ENCODE data around the gene PCCA.
"Not testable (repeated sequence)": the region's sequence is repeated elsewhere in the genome, so short reads cannot be mapped to it uniquely, and the experiment has no call there.

Gene PCCA

DNA sequence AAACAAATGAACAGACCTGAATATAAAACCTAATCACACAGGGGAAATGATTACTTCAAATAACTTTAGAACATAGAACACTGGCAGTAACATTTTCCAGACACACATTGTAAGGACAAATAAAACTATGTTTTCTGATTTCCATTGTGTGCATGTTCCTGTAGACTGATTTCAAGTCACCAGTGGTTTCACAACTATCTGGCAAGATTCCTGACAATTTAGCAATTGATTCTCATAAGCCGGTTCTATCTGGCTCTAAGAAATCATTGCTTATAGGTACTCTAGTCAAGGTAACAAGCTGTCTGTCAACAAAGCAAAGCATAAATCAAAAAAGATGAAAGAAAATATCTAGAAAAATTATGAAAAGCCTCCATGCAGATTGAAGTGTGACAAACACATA is 19.6 kb upstream of the PCCA start:
- Histone ChIP-seq H3K9me3 (ENCODE audit: insufficient read depth, low read length) (no peaks in the 10 kb centered on the region), H3K27ac (ENCODE audit: low read depth, low read length) (no peak overlapping the region), H3K4me2 (ENCODE audit: low read depth, low read length, poor library complexity, severe bottlenecking) (no peak overlapping the region), H3K4me3 (ENCODE audit: insufficient read depth, low read length, poor library complexity, severe bottlenecking) (no peak overlapping the region), H3K9me2 (replicated peaks; ENCODE audit: insufficient read depth, low read length) (no peaks in the 10 kb centered on the region), H3K9ac (ENCODE audit: low read length) (no peak overlapping the region), H3K79me2 (ENCODE audit: insufficient read depth, low read length) (no peaks in the 10 kb centered on the region), H3K36me3 (ENCODE audit: low read length) (no peaks in the 10 kb centered on the region), H3K27me3 (ENCODE audit: low read length) (no peaks in the 10 kb centered on the region), H4K20me1 (ENCODE audit: low read depth, low read length) (no peaks in the 10 kb centered on the region), H3F3A (ENCODE audit: insufficient read depth) (no peaks in the 10 kb centered on the region), H2AFZ (ENCODE audit: low read depth, low read length, severe bottlenecking) (no peak overlapping the region)
- no peak for TF ChIP-seq EZH2phosphoT487 (conservative IDR thresholded peaks at IDR 0.05; ENCODE audit: low read length)
- TF ChIP-seq, protein P1, sequence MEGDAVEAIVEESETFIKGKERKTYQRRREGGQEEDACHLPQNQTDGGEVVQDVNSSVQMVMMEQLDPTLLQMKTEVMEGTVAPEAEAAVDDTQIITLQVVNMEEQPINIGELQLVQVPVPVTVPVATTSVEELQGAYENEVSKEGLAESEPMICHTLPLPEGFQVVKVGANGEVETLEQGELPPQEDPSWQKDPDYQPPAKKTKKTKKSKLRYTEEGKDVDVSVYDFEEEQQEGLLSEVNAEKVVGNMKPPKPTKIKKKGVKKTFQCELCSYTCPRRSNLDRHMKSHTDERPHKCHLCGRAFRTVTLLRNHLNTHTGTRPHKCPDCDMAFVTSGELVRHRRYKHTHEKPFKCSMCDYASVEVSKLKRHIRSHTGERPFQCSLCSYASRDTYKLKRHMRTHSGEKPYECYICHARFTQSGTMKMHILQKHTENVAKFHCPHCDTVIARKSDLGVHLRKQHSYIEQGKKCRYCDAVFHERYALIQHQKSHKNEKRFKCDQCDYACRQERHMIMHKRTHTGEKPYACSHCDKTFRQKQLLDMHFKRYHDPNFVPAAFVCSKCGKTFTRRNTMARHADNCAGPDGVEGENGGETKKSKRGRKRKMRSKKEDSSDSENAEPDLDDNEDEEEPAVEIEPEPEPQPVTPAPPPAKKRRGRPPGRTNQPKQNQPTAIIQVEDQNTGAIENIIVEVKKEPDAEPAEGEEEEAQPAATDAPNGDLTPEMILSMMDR (IDR thresholded peaks at IDR 0.05; ENCODE audit: insufficient read depth, low read length, poor library complexity, severe bottlenecking): no peak

DNA sequence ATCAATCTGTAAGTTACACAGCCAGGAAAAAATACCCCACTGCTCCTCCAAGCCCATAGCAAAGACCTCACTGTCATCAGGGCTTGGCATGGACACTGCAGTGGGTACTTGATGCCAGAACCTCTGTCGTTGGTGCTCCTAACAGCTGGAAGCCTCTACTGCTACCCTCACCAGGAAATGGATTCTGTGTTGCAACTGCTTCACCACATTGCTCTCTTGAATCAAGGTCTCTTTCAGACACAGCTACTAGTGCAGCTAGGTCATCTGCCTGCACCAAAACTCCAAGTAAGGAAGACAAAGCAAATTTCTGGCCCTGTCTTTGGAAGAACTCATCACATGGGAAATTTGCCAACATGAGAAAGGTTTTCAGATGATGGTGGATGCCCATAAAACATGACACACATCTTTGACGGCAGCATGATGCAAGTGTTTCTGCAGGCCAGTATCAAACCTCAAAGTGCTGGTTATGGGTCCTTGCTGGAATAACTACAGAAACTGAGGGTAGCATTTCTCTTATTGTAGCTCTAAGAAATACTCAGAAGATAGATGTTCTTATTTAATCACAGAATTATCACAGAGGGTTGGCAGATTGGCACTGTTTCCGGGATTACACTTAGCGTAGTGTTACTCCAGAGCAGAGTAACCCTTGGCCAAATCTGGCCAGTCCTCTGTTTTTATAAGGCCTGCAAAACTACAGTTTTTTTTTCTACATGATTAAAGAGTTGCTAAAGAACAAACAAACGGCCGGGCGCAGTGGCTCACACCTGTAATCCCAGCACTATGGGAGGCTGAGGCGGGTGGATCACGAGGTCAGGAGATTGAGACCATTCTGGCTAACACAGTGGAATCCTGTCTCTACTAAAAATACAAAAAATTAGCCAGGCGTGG is 12.9 kb upstream of the PCCA start:
- H3K4me3 ChIP-seq (ENCODE audit: insufficient read depth, low read length, poor library complexity, severe bottlenecking): no peak overlapping the region

DNA sequence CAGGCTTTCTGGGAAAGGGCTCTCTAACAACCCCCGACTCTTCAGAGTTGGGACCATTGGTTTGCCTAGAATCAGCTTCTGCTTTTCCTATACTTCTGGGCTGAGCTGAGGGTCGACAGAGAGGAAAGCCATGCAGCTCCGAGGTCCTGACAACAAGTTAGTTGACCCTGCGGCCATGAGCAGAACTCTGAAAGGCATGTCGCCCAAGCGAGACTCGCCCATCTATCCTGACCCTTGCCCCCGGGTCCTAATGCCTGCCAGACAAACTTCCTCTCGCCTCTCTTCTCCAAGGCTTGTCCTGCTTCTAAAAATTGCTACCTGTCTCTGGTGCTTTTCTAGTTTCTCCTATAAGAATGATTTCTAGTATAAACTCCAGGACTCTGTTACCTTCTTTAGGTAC is 9.9 kb upstream of the PCCA start:
- H4K20me1 ChIP-seq (ENCODE audit: low read depth, low read length); H3K27me3 ChIP-seq (ENCODE audit: low read length); H3F3A ChIP-seq (ENCODE audit: insufficient read depth); H3K9me2 ChIP-seq (replicated peaks; ENCODE audit: insufficient read depth, low read length); H3K4me2 ChIP-seq (ENCODE audit: low read depth, low read length, poor library complexity, severe bottlenecking); H3K36me3 ChIP-seq (ENCODE audit: low read length); H3K27ac ChIP-seq (ENCODE audit: low read depth, low read length); H3K4me3 ChIP-seq (ENCODE audit: insufficient read depth, low read length, poor library complexity, severe bottlenecking); H2AFZ ChIP-seq (ENCODE audit: low read depth, low read length, severe bottlenecking); H3K79me2 ChIP-seq (ENCODE audit: insufficient read depth, low read length); H3K9ac ChIP-seq (ENCODE audit: low read length); H3K9me3 ChIP-seq (ENCODE audit: insufficient read depth, low read length): not testable (repeated sequence)

More for the DNA sequence above, 12.9 kb upstream of the PCCA start:
- H4K20me1 ChIP-seq (ENCODE audit: low read depth, low read length): no peaks in the 10 kb centered on the region
- no peak overlapping the region for H3K4me2 ChIP-seq (ENCODE audit: low read depth, low read length, poor library complexity, severe bottlenecking)
- H3K9ac ChIP-seq (ENCODE audit: low read length): no peak overlapping the region
- no peaks in the 10 kb centered on the region for H3K36me3 ChIP-seq (ENCODE audit: low read length)
- H3K9me3 ChIP-seq (ENCODE audit: insufficient read depth, low read length): no peaks in the 10 kb centered on the region
- H3K9me2 ChIP-seq (replicated peaks; ENCODE audit: insufficient read depth, low read length): no peaks in the 10 kb centered on the region
- no peak overlapping the region for H2AFZ ChIP-seq (ENCODE audit: low read depth, low read length, severe bottlenecking)
- no peaks in the 10 kb centered on the region for H3F3A ChIP-seq (ENCODE audit: insufficient read depth)
- no peaks in the 10 kb centered on the region for H3K79me2 ChIP-seq (ENCODE audit: insufficient read depth, low read length)
- no peak overlapping the region for H3K27ac ChIP-seq (ENCODE audit: low read depth, low read length)
- H3K27me3 ChIP-seq (ENCODE audit: low read length): no peaks in the 10 kb centered on the region
- TF ChIP-seq, protein P1 (IDR thresholded peaks at IDR 0.05; ENCODE audit: insufficient read depth, low read length, poor library complexity, severe bottlenecking): no peak
- no peak for TF ChIP-seq EZH2phosphoT487 (conservative IDR thresholded peaks at IDR 0.05; ENCODE audit: low read length)

DNA sequence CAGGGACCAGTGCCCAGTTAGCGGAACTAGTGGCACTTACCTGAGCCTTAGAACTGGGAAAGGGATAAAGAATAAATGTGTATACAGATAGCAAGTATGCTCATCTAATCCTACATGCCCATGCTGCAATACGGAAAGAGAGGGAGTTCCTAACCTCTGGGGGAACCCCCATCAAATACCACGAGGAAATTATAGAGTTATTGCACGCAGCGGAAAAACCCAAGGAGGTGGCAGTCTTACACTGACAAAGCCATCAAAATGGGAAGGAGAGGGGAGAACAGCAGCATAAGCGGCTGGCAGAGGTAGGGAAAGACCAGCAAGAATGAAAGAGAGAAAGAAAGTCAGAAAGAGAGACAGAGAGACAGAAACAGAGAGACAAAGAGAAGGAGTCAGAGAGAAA is 5.5 kb upstream of the PCCA start:
- not testable (repeated sequence) for H4K20me1 ChIP-seq (ENCODE audit: low read depth, low read length); H3K9me3 ChIP-seq (ENCODE audit: insufficient read depth, low read length); H3K36me3 ChIP-seq (ENCODE audit: low read length); H3K9me2 ChIP-seq (replicated peaks; ENCODE audit: insufficient read depth, low read length); H3F3A ChIP-seq (ENCODE audit: insufficient read depth); H3K79me2 ChIP-seq (ENCODE audit: insufficient read depth, low read length); H2AFZ ChIP-seq (ENCODE audit: low read depth, low read length, severe bottlenecking); H3K4me3 ChIP-seq (ENCODE audit: insufficient read depth, low read length, poor library complexity, severe bottlenecking); H3K27me3 ChIP-seq (ENCODE audit: low read length); H3K4me2 ChIP-seq (ENCODE audit: low read depth, low read length, poor library complexity, severe bottlenecking); H3K9ac ChIP-seq (ENCODE audit: low read length); H3K27ac ChIP-seq (ENCODE audit: low read depth, low read length)
